Measurements from ENCODE around the gene SP5. TPM values are rescaled to one million over a fixed set of nuclear protein-coding genes. Genes with fewer than 3 reads are reported as not detected.

Gene SP5
- total and polyA plus RNA-seq, 9 of the 15 experiments (the other 6 are each of a cell fraction or from before 2014, with no cell fraction given): 0.03 to 1.7 (median 0.16) TPM; not detected in 1

- no peak for FAIRE-seq
- TF ChIP-seq RBM22 (IDR thresholded peaks at IDR 0.05; ENCODE audit: low read depth, low read length, poor library complexity, severe bottlenecking): peak; percentile 65
- no peak for TF ChIP-seq PCBP2 (IDR thresholded peaks at IDR 0.05; ENCODE audit: low read depth, low read length, poor library complexity, severe bottlenecking)
- TF ChIP-seq SAFB2 (IDR thresholded peaks at IDR 0.05; ENCODE audit: borderline replicate concordance, low read depth, low read length, severe bottlenecking): no peak
- TF ChIP-seq PHB (CRISPR knock-in tag; IDR thresholded peaks at IDR 0.05): no peak
- no peak for TF ChIP-seq BCL6 (CRISPR knock-in tag; IDR thresholded peaks at IDR 0.05)
- no peak for TF ChIP-seq FOS (IDR thresholded peaks at IDR 0.05; ENCODE audit: extremely low read depth, insufficient read length)
- TF ChIP-seq, protein P1, sequence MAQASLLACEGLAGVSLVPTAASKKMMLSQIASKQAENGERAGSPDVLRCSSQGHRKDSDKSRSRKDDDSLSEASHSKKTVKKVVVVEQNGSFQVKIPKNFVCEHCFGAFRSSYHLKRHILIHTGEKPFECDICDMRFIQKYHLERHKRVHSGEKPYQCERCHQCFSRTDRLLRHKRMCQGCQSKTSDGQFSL (CRISPR knock-in tag; IDR thresholded peaks at IDR 0.05): no peak
- TF ChIP-seq, protein P1 (tag; IDR thresholded peaks at IDR 0.05): no peak
- TF ChIP-seq KLF16 (IDR thresholded peaks at IDR 0.05): no peak
- TF ChIP-seq, protein P2, sequence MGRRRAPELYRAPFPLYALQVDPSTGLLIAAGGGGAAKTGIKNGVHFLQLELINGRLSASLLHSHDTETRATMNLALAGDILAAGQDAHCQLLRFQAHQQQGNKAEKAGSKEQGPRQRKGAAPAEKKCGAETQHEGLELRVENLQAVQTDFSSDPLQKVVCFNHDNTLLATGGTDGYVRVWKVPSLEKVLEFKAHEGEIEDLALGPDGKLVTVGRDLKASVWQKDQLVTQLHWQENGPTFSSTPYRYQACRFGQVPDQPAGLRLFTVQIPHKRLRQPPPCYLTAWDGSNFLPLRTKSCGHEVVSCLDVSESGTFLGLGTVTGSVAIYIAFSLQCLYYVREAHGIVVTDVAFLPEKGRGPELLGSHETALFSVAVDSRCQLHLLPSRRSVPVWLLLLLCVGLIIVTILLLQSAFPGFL (CRISPR knock-in tag; IDR thresholded peaks at IDR 0.05): no peak
- no peak for TF ChIP-seq ZNF121 (CRISPR knock-in tag; conservative IDR thresholded peaks at IDR 0.05)
- no peak for TF ChIP-seq MYC (IDR thresholded peaks at IDR 0.05; ENCODE audit: low read depth, low read length)
- TF ChIP-seq MYC (CRISPR knock-in tag; IDR thresholded peaks at IDR 0.05; ENCODE audit: borderline replicate concordance, low read depth): peak; percentile 45; the same call in 1 of the 2 replicates
- no peak for TF ChIP-seq ZNF785 (CRISPR knock-in tag; IDR thresholded peaks at IDR 0.05)
- no peak for TF ChIP-seq SAFB (IDR thresholded peaks at IDR 0.05; ENCODE audit: borderline replicate concordance, low read depth, low read length)
- TF ChIP-seq ZFP91 (CRISPR knock-in tag; IDR thresholded peaks at IDR 0.05): no peak
- no peak for TF ChIP-seq NFE2L1 (tag; IDR thresholded peaks at IDR 0.05; ENCODE audit: borderline replicate concordance, low read depth)
- 0 out of 2 replicates have a peak, but pooled peaks have one; percentile 44 for TF ChIP-seq HDGF (IDR thresholded peaks at IDR 0.05)
- no peak for TF ChIP-seq ZNF217 (CRISPR knock-in tag; IDR thresholded peaks at IDR 0.05)
These were observed 1.4 kb upstream of the SP5 start for GRCh38 chr2:170713543-170714380.

More at GRCh38 chr2:170713543-170714380, 1.4 kb upstream of the SP5 start:
- Histone ChIP-seq H3K4me3 (peak overlapping the region; percentile 50), H4K20me1 (replicated peaks; ENCODE audit: control insufficient read depth, insufficient read depth, low read length) (no peaks in the 10 kb centered on the region), H3K9ac (ENCODE audit: insufficient read depth in 1 of 2, low read depth in 2 of 2, low read length in 2 of 2) (peak overlapping the region; percentile 74 to 93; a peak in 3 of 4 replicates), H3K27me3 (ENCODE audit: control insufficient read depth in 2 of 2, insufficient read depth in 2 of 2, low read length in 2 of 2) (no peaks in the 10 kb centered on the region), H2AFZ (ENCODE audit: low read depth, low read length) (peak overlapping the region; percentile 99), H3K4me2 (ENCODE audit: insufficient read depth, low read length) (peak overlapping the region; percentile 87), H3K36me3 (ENCODE audit: control insufficient read depth, insufficient read depth, low read length) (no peaks in the 10 kb centered on the region), H3K9me3 (replicated peaks; ENCODE audit: control insufficient read depth, insufficient read depth, low read depth, low read length) (peaks cover 4% of the 10 kb centered on the region; the same call in 1 of the 2 replicates), H3K9me1 (ENCODE audit: control insufficient read depth, insufficient read depth, low read length) (no peaks in the 10 kb centered on the region), H3K27ac (ENCODE audit: extremely low read depth, low read depth, low read length) (peak overlapping the region; percentile 79), H3K4me1 (replicated peaks in 1 of 2; ENCODE audit: control insufficient read depth in 2 of 2, insufficient read depth in 2 of 2, low read length in 2 of 2) (peaks cover 4 to 34% of the 10 kb centered on the region in 2 experiments; a peak in 2 of 5 replicates), H3K79me2 (ENCODE audit: control insufficient read depth, insufficient read depth, low read length) (no peaks in the 10 kb centered on the region)
- intact Hi-C loops (cut with micrococcal nuclease): loop anchor here (10.0 kb wide), 1 partner anchor 309 kb away; no protein-coding TSS in a partner anchor
- ChIA-PET POLR2A (interaction anchor here (0.7 kb wide), 1 partner anchor 59 kb away, joined by 3 read pairs; no protein-coding TSS in a partner anchor), CTCF (ENCODE audit: low intra/inter-chr PET ratio) (interaction anchor here (0.6 kb wide), 1 partner anchor 560 kb away, joined by 4 read pairs; no protein-coding TSS in a partner anchor)
- ATAC-seq (no peak), DNase-seq (ENCODE audit: extremely low read depth in 1 of 4, low spot score in 3 of 4) (no peak)
- TSS peak; percentile 71 for BruUV-seq (replicated peaks)
- in situ Hi-C loops (cut with MboI): no loop called here
- WGBS (ENCODE audit: insufficient coverage, low coverage, missing lambda C conversion rate): 74% methylated on average over 42 of the region's 76 CpGs
